IMR-90 (cell line): Measurements from ENCODE around the gene AUTS2.

Experiments
- CHD1 ChIP-seq: IDR thresholded peaks from 2 replicates; pipeline ENCODE4 v1.6.1; 2012; ENCODE audit warnings: low read depth, low read length, improper control_type of control experiment
- CTCF ChIP-seq: conservative IDR thresholded peaks from 2 replicates; pipeline ENCODE4 v1.5.1; 2012; ENCODE audit warnings: mild to moderate bottlenecking, low read depth, low read length, improper control_type of control experiment
- ELK1 ChIP-seq: fragments of 150-350 bp; IDR thresholded peaks from 2 replicates; pipeline ENCODE4 v1.6.1; 2016; ENCODE audit warnings: low read depth, mild to moderate bottlenecking, low read length, moderate library complexity, borderline replicate concordance
- FOS ChIP-seq: fragments of 150-350 bp; IDR thresholded peaks from 2 replicates; pipeline ENCODE4 v1.6.1; 2016; ENCODE audit warnings: low read depth, low read length
- MAFK ChIP-seq: IDR thresholded peaks from 2 replicates; pipeline ENCODE4 v1.6.1; 2012; ENCODE audit warnings: low read depth, low read length, improper control_type of control experiment
- MAZ ChIP-seq: IDR thresholded peaks from 2 replicates; pipeline ENCODE4 v1.6.1; 2012; ENCODE audit warnings: low read depth, mild to moderate bottlenecking, low read length, improper control_type of control experiment, moderate library complexity, borderline replicate concordance
- RAD21 ChIP-seq: IDR thresholded peaks from 2 replicates; pipeline ENCODE4 v1.6.1; 2012; ENCODE audit warnings: low read length, improper control_type of control experiment
- RFX5 ChIP-seq: IDR thresholded peaks from 2 replicates; pipeline ENCODE4 v1.8.0; 2012; ENCODE audit warnings: low read depth, mild to moderate bottlenecking, low read length, moderate library complexity
- SMC3 ChIP-seq: fragments of 150-350 bp; IDR thresholded peaks from 2 replicates; pipeline ENCODE4 v1.6.1; 2016; ENCODE audit warnings: low read depth, mild to moderate bottlenecking, antibody characterized with exemption, low read length, moderate library complexity

- no peak for TF ChIP-seq CTCF
- no peak for TF ChIP-seq RFX5
- no peak for TF ChIP-seq CHD1
- no peak for TF ChIP-seq RAD21
- TF ChIP-seq ELK1 = no peak
- no peak for TF ChIP-seq MAZ
- TF ChIP-seq MAFK = no peak
- no peak for TF ChIP-seq FOS
- no peak for TF ChIP-seq SMC3
Observed at GRCh38 chr7:69736126-69736810, 138.0 kb downstream of the AUTS2 start.
